Effector memory CD8-positive, alpha-beta T cell (primary cell): Measurements from ENCODE around the gene STX1B.
"Not testable (repeated sequence)": the region's sequence is repeated elsewhere in the genome, so short reads cannot be mapped to it uniquely, and the experiment has no call there.

Source experiments
- ATAC-seq: fragments of 150-1000 bp; cut with Tn5 transposase; replicated peaks from 2 replicates; pipeline ENCODE4 v1.10.0; 2021; ENCODE audit warnings: mild to moderate bottlenecking, moderate library complexity
- DNase-seq, 3 experiments: peaks; one replicate each; pipeline ENCODE4 v3.0.0; 2021
- H3K27ac Mint-ChIP-seq, 2 donors: one replicate each; pipeline ENCODE4 v1.8.0; 2022; ENCODE audit warnings: mild to moderate bottlenecking in 2 of 2, mixed read lengths in 2 of 2, moderate library complexity in 2 of 2
- H3K27me3 Mint-ChIP-seq, 2 donors: one replicate each; pipeline ENCODE4 v1.8.0; 2022; ENCODE audit warnings: mixed read lengths in 2 of 2
- H3K36me3 Mint-ChIP-seq: one replicate; pipeline ENCODE4 v1.8.0; 2022; ENCODE audit warnings: mild to moderate bottlenecking, moderate library complexity, mixed read lengths; ENCODE audit not compliant: insufficient read depth
- H3K4me1 Mint-ChIP-seq, 2 donors: one replicate each; pipeline ENCODE4 v1.8.0; 2022; ENCODE audit warnings: low read depth in 2 of 2, mixed read lengths in 2 of 2
- H3K4me3 Mint-ChIP-seq, 2 donors: one replicate each; pipeline ENCODE4 v1.8.0; 2022; ENCODE audit warnings: mild to moderate bottlenecking in 2 of 2, mixed read lengths in 2 of 2, moderate library complexity in 2 of 2
- H3K9me3 Mint-ChIP-seq, 2 donors: one replicate each; pipeline ENCODE4 v1.8.0; 2022; ENCODE audit warnings: mixed read lengths in 2 of 2

The STX1B gene

GRCh38 chr16:31029272-31029671 lies 18.8 kb upstream of the STX1B start:
- peaks cover 7 to 16% of the 10 kb centered on the region in 2 donors for H3K4me1 Mint-ChIP-seq
- H3K36me3 Mint-ChIP-seq, result peaks cover 17% of the 10 kb centered on the region
- H3K27me3 Mint-ChIP-seq, result no peaks in the 10 kb centered on the region
- no peak overlapping the region for H3K4me3 Mint-ChIP-seq
- no peaks in the 10 kb centered on the region for H3K9me3 Mint-ChIP-seq
- DNase-seq (no peak), ATAC-seq (no peak)
- H3K27ac Mint-ChIP-seq, result peak overlapping the region in 1 of 2 donors; percentile 29

- Mint-ChIP-seq H3K27me3 (no peaks in the 10 kb centered on the region), H3K4me1 (no peaks in the 10 kb centered on the region), H3K27ac (no peak overlapping the region), H3K36me3 (peaks cover 4% of the 10 kb centered on the region), H3K4me3 (no peak overlapping the region), H3K9me3 (no peaks in the 10 kb centered on the region)
- DNase-seq (no peak), ATAC-seq (no peak)
Observed at GRCh38 chr16:31025339-31025738, 14.9 kb upstream of the STX1B start.

GRCh38 chr16:31023627-31024226 lies 13.3 kb upstream of the STX1B start:
- no peaks in the 10 kb centered on the region for H3K27me3 Mint-ChIP-seq
- no peaks in the 10 kb centered on the region for H3K4me1 Mint-ChIP-seq
- peaks cover 4% of the 10 kb centered on the region for H3K36me3 Mint-ChIP-seq
- ATAC-seq (no peak), DNase-seq (no peak)
- H3K9me3 Mint-ChIP-seq, result no peaks in the 10 kb centered on the region
- H3K4me3 Mint-ChIP-seq, result no peak overlapping the region
- no peak overlapping the region for H3K27ac Mint-ChIP-seq

GRCh38 chr16:31023252-31023602 lies 12.8 kb upstream of the STX1B start:
- Mint-ChIP-seq H3K27ac (no peak overlapping the region), H3K4me1 (no peaks in the 10 kb centered on the region), H3K27me3 (no peaks in the 10 kb centered on the region), H3K36me3 (peaks cover 4% of the 10 kb centered on the region), H3K4me3 (no peak overlapping the region), H3K9me3 (no peaks in the 10 kb centered on the region)
- no peak for ATAC-seq
- no peak for DNase-seq

GRCh38 chr16:31022544-31023251 lies 12.3 kb upstream of the STX1B start:
- Mint-ChIP-seq H3K9me3 (no peaks in the 10 kb centered on the region), H3K4me3 (no peak overlapping the region), H3K27ac (no peak overlapping the region), H3K36me3 (peaks cover 4% of the 10 kb centered on the region), H3K4me1 (no peaks in the 10 kb centered on the region), H3K27me3 (no peaks in the 10 kb centered on the region)
- no peak for ATAC-seq
- DNase-seq, result no peak

GRCh38 chr16:31020536-31020935 lies 10.1 kb upstream of the STX1B start:
- Mint-ChIP-seq H3K9me3 (no peaks in the 10 kb centered on the region), H3K27me3 (peaks cover 0 to 7% of the 10 kb centered on the region in 2 donors), H3K27ac (no peak overlapping the region), H3K36me3 (peaks cover 4% of the 10 kb centered on the region), H3K4me3 (no peak overlapping the region), H3K4me1 (no peaks in the 10 kb centered on the region)
- ATAC-seq (no peak), DNase-seq (no peak)

GRCh38 chr16:31017756-31018155 lies 7.3 kb upstream of the STX1B start:
- not testable (repeated sequence) for H3K4me3 Mint-ChIP-seq

GRCh38 chr16:31016018-31016417 lies 5.6 kb upstream of the STX1B start:
- Mint-ChIP-seq H3K27me3 (peaks cover 30 to 49% of the 10 kb centered on the region in 2 donors), H3K27ac (no peak overlapping the region), H3K36me3 (peaks cover 4% of the 10 kb centered on the region), H3K9me3 (no peaks in the 10 kb centered on the region), H3K4me3 (no peak overlapping the region), H3K4me1 (peaks cover 5 to 7% of the 10 kb centered on the region in 2 donors)
- DNase-seq (no peak), ATAC-seq (no peak)

More at GRCh38 chr16:31017756-31018155, 7.3 kb upstream of the STX1B start:
- DNase-seq, ATAC-seq, H3K27ac Mint-ChIP-seq, H3K9me3 Mint-ChIP-seq, H3K4me1 Mint-ChIP-seq, H3K36me3 Mint-ChIP-seq: not testable (repeated sequence)
- peaks cover 12 to 32% of the 10 kb centered on the region in 2 donors for H3K27me3 Mint-ChIP-seq

- H3K9me3 Mint-ChIP-seq, ATAC-seq, DNase-seq, H3K36me3 Mint-ChIP-seq, H3K4me3 Mint-ChIP-seq, H3K4me1 Mint-ChIP-seq, H3K27ac Mint-ChIP-seq: not testable (repeated sequence)
- peaks cover 46 to 71% of the 10 kb centered on the region in 2 donors for H3K27me3 Mint-ChIP-seq
Observed at GRCh38 chr16:31013292-31013691, 2.9 kb upstream of the STX1B start.

- Mint-ChIP-seq H3K27me3 (peaks cover 46 to 75% of the 10 kb centered on the region in 2 donors), H3K27ac (peak overlapping the region; percentile 33 to 86), H3K4me3 (peak overlapping the region; percentile 66 to 67)
- not testable (repeated sequence) for H3K9me3 Mint-ChIP-seq, H3K4me1 Mint-ChIP-seq, DNase-seq, ATAC-seq, H3K36me3 Mint-ChIP-seq
Observed at GRCh38 chr16:31011815-31012214, 1.4 kb upstream of the STX1B start.

GRCh38 chr16:31009894-31010584 lies 399 bp downstream of the STX1B start:
- no peak overlapping the region for H3K27ac Mint-ChIP-seq
- H3K4me1 Mint-ChIP-seq, result peaks cover 7 to 9% of the 10 kb centered on the region in 2 donors
- no peaks in the 10 kb centered on the region for H3K36me3 Mint-ChIP-seq
- ATAC-seq (no peak), DNase-seq (no peak)
- H3K9me3 Mint-ChIP-seq, result no peaks in the 10 kb centered on the region
- peaks cover 46 to 75% of the 10 kb centered on the region in 2 donors for H3K27me3 Mint-ChIP-seq
- H3K4me3 Mint-ChIP-seq, result peak overlapping the region; percentile 39 to 67

- H3K4me1 Mint-ChIP-seq, result peaks cover 7 to 9% of the 10 kb centered on the region in 2 donors
- peak overlapping the region in 1 of 2 donors; percentile 66 for H3K4me3 Mint-ChIP-seq
- no peaks in the 10 kb centered on the region for H3K36me3 Mint-ChIP-seq
- ATAC-seq (no peak), DNase-seq (no peak)
- no peak overlapping the region for H3K27ac Mint-ChIP-seq
- peaks cover 46 to 69% of the 10 kb centered on the region in 2 donors for H3K27me3 Mint-ChIP-seq
- H3K9me3 Mint-ChIP-seq, result no peaks in the 10 kb centered on the region
Observed at GRCh38 chr16:31009120-31009519, 1.3 kb downstream of the STX1B start.

- H3K27ac Mint-ChIP-seq, result no peak overlapping the region
- ATAC-seq (no peak), DNase-seq (no peak)
- no peaks in the 10 kb centered on the region for H3K36me3 Mint-ChIP-seq
- H3K4me1 Mint-ChIP-seq, result peaks cover 7 to 9% of the 10 kb centered on the region in 2 donors
- no peak overlapping the region for H3K4me3 Mint-ChIP-seq
- no peaks in the 10 kb centered on the region for H3K9me3 Mint-ChIP-seq
- H3K27me3 Mint-ChIP-seq, result peaks cover 42 to 63% of the 10 kb centered on the region in 2 donors
Observed at GRCh38 chr16:31008551-31008950, 1.9 kb downstream of the STX1B start.

GRCh38 chr16:31008149-31008548 lies 2.3 kb downstream of the STX1B start:
- ATAC-seq (no peak), DNase-seq (no peak)
- Mint-ChIP-seq H3K4me3 (no peak overlapping the region), H3K27ac (no peak overlapping the region), H3K27me3 (peaks cover 38 to 59% of the 10 kb centered on the region in 2 donors), H3K4me1 (peaks cover 7 to 9% of the 10 kb centered on the region in 2 donors), H3K9me3 (no peaks in the 10 kb centered on the region), H3K36me3 (no peaks in the 10 kb centered on the region)
